Activated naive CD4-positive, alpha-beta T cell treated with anti-CD3 and anti-CD28 coated beads, Interleukin-2, amount 50 U/mL, for 24 hours (primary cell): ENCODE measurements around the gene AGBL4.

Experiments
- H3K27ac Mint-ChIP-seq: one replicate; pipeline ENCODE4 v1.8.0; 2021; ENCODE audit warnings: mild to moderate bottlenecking, mixed read lengths
- H3K27me3 Mint-ChIP-seq: one replicate; pipeline ENCODE4 v1.8.0; 2021; ENCODE audit warnings: mixed read lengths
- H3K36me3 Mint-ChIP-seq: one replicate; pipeline ENCODE4 v1.8.0; 2021; ENCODE audit warnings: mixed read lengths
- H3K4me1 Mint-ChIP-seq: one replicate; pipeline ENCODE4 v1.8.0; 2021; ENCODE audit warnings: mixed read lengths
- H3K4me3 Mint-ChIP-seq: one replicate; pipeline ENCODE4 v1.8.0; 2021; ENCODE audit warnings: mild to moderate bottlenecking, mixed read lengths
- H3K9me3 Mint-ChIP-seq: one replicate; pipeline ENCODE4 v1.8.0; 2021; ENCODE audit warnings: mixed read lengths

The AGBL4 gene

GRCh38 chr1:49576327-49576901, 447.3 kb downstream of the AGBL4 start:
- no peak overlapping the region for H3K27ac Mint-ChIP-seq
- H3K4me1 Mint-ChIP-seq, result no peaks in the 10 kb centered on the region
- H3K9me3 Mint-ChIP-seq, result peaks cover 26% of the 10 kb centered on the region
- no peaks in the 10 kb centered on the region for H3K36me3 Mint-ChIP-seq
- H3K27me3 Mint-ChIP-seq, result no peaks in the 10 kb centered on the region
- no peak overlapping the region for H3K4me3 Mint-ChIP-seq

- no peaks in the 10 kb centered on the region for H3K27me3 Mint-ChIP-seq
- H3K9me3 Mint-ChIP-seq, result peaks cover 14% of the 10 kb centered on the region
- no peaks in the 10 kb centered on the region for H3K36me3 Mint-ChIP-seq
- H3K4me1 Mint-ChIP-seq, result no peaks in the 10 kb centered on the region
- H3K27ac Mint-ChIP-seq, result no peak overlapping the region
- H3K4me3 Mint-ChIP-seq, result no peak overlapping the region
Observed at GRCh38 chr1:49556676-49557234, 467.0 kb downstream of the AGBL4 start.

GRCh38 chr1:49552101-49552500, 471.7 kb downstream of the AGBL4 start:
- Mint-ChIP-seq H3K4me1 (no peaks in the 10 kb centered on the region), H3K4me3 (no peak overlapping the region), H3K27me3 (no peaks in the 10 kb centered on the region), H3K27ac (no peak overlapping the region), H3K36me3 (no peaks in the 10 kb centered on the region), H3K9me3 (peaks cover 4% of the 10 kb centered on the region)

- Mint-ChIP-seq H3K4me3 (no peak overlapping the region), H3K9me3 (no peaks in the 10 kb centered on the region), H3K4me1 (no peaks in the 10 kb centered on the region)
Observed at GRCh38 chr1:49544615-49545014, 479.1 kb downstream of the AGBL4 start.

GRCh38 chr1:49541096-49541752, 482.5 kb downstream of the AGBL4 start:
- no peaks in the 10 kb centered on the region for H3K9me3 Mint-ChIP-seq
- H3K27ac Mint-ChIP-seq, result no peak overlapping the region
- H3K27me3 Mint-ChIP-seq, result no peaks in the 10 kb centered on the region
- no peak overlapping the region for H3K4me3 Mint-ChIP-seq
- no peaks in the 10 kb centered on the region for H3K4me1 Mint-ChIP-seq
- H3K36me3 Mint-ChIP-seq, result no peaks in the 10 kb centered on the region

More at GRCh38 chr1:49544615-49545014, 479.1 kb downstream of the AGBL4 start:
- no peaks in the 10 kb centered on the region for H3K36me3 Mint-ChIP-seq
- no peaks in the 10 kb centered on the region for H3K27me3 Mint-ChIP-seq
- H3K27ac Mint-ChIP-seq, result no peak overlapping the region

GRCh38 chr1:49527606-49528305, 496.0 kb downstream of the AGBL4 start:
- Mint-ChIP-seq H3K9me3 (no peaks in the 10 kb centered on the region), H3K36me3 (no peaks in the 10 kb centered on the region), H3K4me3 (no peak overlapping the region), H3K27me3 (no peaks in the 10 kb centered on the region), H3K4me1 (no peaks in the 10 kb centered on the region), H3K27ac (no peak overlapping the region)

- Mint-ChIP-seq H3K4me3 (no peak overlapping the region), H3K9me3 (no peaks in the 10 kb centered on the region), H3K36me3 (no peaks in the 10 kb centered on the region), H3K4me1 (no peaks in the 10 kb centered on the region), H3K27me3 (peaks cover 3% of the 10 kb centered on the region), H3K27ac (no peak overlapping the region)
Observed at GRCh38 chr1:49526672-49527071, 497.1 kb downstream of the AGBL4 start.

GRCh38 chr1:49523764-49524163, 500.0 kb downstream of the AGBL4 start:
- no peaks in the 10 kb centered on the region for H3K9me3 Mint-ChIP-seq
- peaks cover 3% of the 10 kb centered on the region for H3K27me3 Mint-ChIP-seq
- H3K27ac Mint-ChIP-seq, result no peak overlapping the region
- H3K36me3 Mint-ChIP-seq, result no peaks in the 10 kb centered on the region
- no peak overlapping the region for H3K4me3 Mint-ChIP-seq
- H3K4me1 Mint-ChIP-seq, result no peaks in the 10 kb centered on the region

- H3K9me3 Mint-ChIP-seq, result no peaks in the 10 kb centered on the region
- H3K36me3 Mint-ChIP-seq, result no peaks in the 10 kb centered on the region
- peaks cover 2% of the 10 kb centered on the region for H3K27me3 Mint-ChIP-seq
- H3K27ac Mint-ChIP-seq, result no peak overlapping the region
- no peaks in the 10 kb centered on the region for H3K4me1 Mint-ChIP-seq
- no peak overlapping the region for H3K4me3 Mint-ChIP-seq
Observed at GRCh38 chr1:49466961-49467360, 556.8 kb downstream of the AGBL4 start.

- no peak overlapping the region for H3K4me3 Mint-ChIP-seq
- H3K9me3 Mint-ChIP-seq, result no peaks in the 10 kb centered on the region
- H3K36me3 Mint-ChIP-seq, result no peaks in the 10 kb centered on the region
- H3K27me3 Mint-ChIP-seq, result peaks cover 2% of the 10 kb centered on the region
- H3K27ac Mint-ChIP-seq, result no peak overlapping the region
- no peaks in the 10 kb centered on the region for H3K4me1 Mint-ChIP-seq
Observed at GRCh38 chr1:49465486-49466185, 558.1 kb downstream of the AGBL4 start.

GRCh38 chr1:49448200-49448599, 575.6 kb downstream of the AGBL4 start:
- H3K36me3 Mint-ChIP-seq, result no peaks in the 10 kb centered on the region
- H3K9me3 Mint-ChIP-seq, result peaks cover 18% of the 10 kb centered on the region
- H3K27me3 Mint-ChIP-seq, result no peaks in the 10 kb centered on the region
- H3K27ac Mint-ChIP-seq, result no peak overlapping the region
- no peak overlapping the region for H3K4me3 Mint-ChIP-seq
- no peaks in the 10 kb centered on the region for H3K4me1 Mint-ChIP-seq

GRCh38 chr1:49436865-49437264, 586.9 kb downstream of the AGBL4 start:
- Mint-ChIP-seq H3K4me3 (no peak overlapping the region), H3K9me3 (peaks cover 15% of the 10 kb centered on the region), H3K36me3 (no peaks in the 10 kb centered on the region), H3K4me1 (no peaks in the 10 kb centered on the region), H3K27ac (no peak overlapping the region), H3K27me3 (no peaks in the 10 kb centered on the region)

- Mint-ChIP-seq H3K27ac (no peak overlapping the region), H3K4me3 (no peak overlapping the region), H3K4me1 (no peaks in the 10 kb centered on the region), H3K27me3 (no peaks in the 10 kb centered on the region), H3K9me3 (peaks cover 15% of the 10 kb centered on the region), H3K36me3 (no peaks in the 10 kb centered on the region)
Observed at GRCh38 chr1:49435291-49435690, 588.5 kb downstream of the AGBL4 start.

GRCh38 chr1:49424782-49425181, 599.0 kb downstream of the AGBL4 start:
- Mint-ChIP-seq H3K27ac (no peak overlapping the region), H3K9me3 (peaks cover 11% of the 10 kb centered on the region), H3K4me3 (no peak overlapping the region), H3K36me3 (no peaks in the 10 kb centered on the region), H3K4me1 (no peaks in the 10 kb centered on the region), H3K27me3 (no peaks in the 10 kb centered on the region)

- H3K9me3 Mint-ChIP-seq, result no peaks in the 10 kb centered on the region
- no peak overlapping the region for H3K27ac Mint-ChIP-seq
- H3K4me3 Mint-ChIP-seq, result no peak overlapping the region
- peaks cover 3% of the 10 kb centered on the region for H3K27me3 Mint-ChIP-seq
- no peaks in the 10 kb centered on the region for H3K36me3 Mint-ChIP-seq
- H3K4me1 Mint-ChIP-seq, result no peaks in the 10 kb centered on the region
Observed at GRCh38 chr1:49416758-49417157, 607.0 kb downstream of the AGBL4 start.

- Mint-ChIP-seq H3K36me3 (no peaks in the 10 kb centered on the region), H3K4me3 (no peak overlapping the region), H3K9me3 (peaks cover 13% of the 10 kb centered on the region), H3K27me3 (peaks cover 7% of the 10 kb centered on the region), H3K4me1 (no peaks in the 10 kb centered on the region), H3K27ac (no peak overlapping the region)
Observed at GRCh38 chr1:49408346-49408745, 615.4 kb downstream of the AGBL4 start.
